Cardiac septum (tissue), 1 donor: Measurements from ENCODE around the gene GRIN2C. TPM values are rescaled to one million over a fixed set of nuclear protein-coding genes. Genes with fewer than 3 reads are reported as not detected.
"Not testable (repeated sequence)": the region's sequence is repeated elsewhere in the genome, so short reads cannot be mapped to it uniquely, and the experiment has no call there.

Experiments
- DNase-seq: peaks from one replicate; pipeline ENCODE4 v3.0.0-alpha.2; 2020; ENCODE audit warnings: low spot score
- intact Hi-C: fragments of 100-400 bp; cut with DNase I; formaldehyde crosslinking; loops from one replicate; pipeline ENCODE4 v1.14.0; 2022
- total RNA-seq: library from RNA; stranded (reverse); fragmentation: NEBNext Ultra II Directional; extraction: Animal tissue kit (Norgen Biotek cat#: 25700); gene quantifications from one replicate; pipeline ENCODE4 v1.2.1, GENCODE V29; 2021
- donor health status: DM: no; HTN: no; CAD: no.

Gene GRIN2C
- total RNA-seq, 1 donor from 2014 or later = 0.70 TPM

DNA sequence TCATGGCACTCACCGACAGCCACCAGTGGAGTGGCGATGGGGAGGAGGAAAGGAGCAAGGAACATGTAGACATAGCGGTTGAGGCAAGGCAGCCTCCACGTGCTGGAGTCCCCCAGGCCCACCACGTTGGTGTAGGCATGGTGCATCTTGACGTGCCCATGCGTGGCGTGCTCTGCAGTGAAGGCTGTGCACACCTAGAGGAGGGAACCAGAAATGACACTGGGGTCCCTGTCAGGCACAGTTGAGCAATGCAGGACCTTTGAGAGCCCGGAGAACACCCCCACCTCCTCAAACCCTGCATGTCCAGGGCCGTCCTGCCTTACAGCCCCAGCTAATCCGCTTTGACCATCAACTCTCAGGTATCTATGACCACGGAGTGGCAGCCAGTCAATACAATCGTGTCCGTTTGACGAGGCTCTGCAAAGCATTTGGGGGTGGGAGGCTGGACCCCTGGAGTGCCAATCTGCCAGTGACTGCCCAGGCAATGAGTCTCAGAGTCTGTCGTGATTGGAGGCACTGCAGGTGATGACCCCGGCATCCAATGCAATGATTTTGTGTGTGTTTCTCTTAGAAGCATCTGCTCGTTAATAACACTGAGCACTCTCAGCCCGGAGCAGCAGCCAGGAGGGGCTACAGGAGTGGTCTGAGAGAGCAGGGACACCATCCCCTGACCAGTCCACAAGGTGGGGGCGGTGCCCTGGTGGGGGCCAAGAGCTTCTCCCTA is 23.0 kb upstream of the GRIN2C start:
- intact Hi-C loops = no loop called here
- DNase-seq = no peak

DNA sequence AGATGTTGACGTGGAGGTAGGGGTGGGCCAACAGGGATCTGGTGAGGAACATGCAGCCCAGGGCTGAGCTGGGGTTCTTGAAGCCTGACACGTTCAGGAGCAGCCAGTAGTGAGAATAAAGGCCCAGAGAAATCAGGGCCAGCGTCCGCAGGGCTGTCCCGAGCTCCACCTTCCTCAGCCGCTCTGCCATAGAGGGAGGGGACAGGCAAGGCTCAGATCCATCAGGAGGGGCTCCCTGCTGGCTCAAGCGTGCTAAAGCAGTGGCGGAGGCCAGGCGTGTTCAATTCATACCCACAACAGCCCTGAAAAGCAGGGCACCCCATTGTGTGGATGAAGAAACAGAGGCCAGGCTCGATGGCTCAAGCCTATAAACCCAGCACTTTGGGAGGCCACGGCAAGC is 21.4 kb upstream of the GRIN2C start:
- no peak for DNase-seq
- intact Hi-C loops = no loop called here

DNA sequence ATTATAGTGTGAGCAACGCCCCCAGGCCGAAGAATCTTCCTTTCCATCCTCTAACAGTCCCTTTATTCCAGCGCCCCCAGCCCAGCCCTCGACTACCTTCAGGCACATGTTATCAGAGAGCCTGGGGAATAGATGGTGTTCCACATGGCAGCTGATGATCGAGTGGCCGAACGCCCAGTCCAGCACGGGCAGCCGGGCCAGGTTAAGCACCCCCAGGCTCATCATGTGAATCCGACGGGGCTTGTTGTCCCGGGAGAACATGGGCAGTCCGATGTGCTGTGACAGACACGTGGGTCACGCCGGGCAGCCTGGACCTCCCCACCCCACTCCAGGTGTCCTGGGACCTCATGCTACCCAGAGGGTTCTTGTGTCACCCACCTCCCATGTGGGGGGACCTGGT is 19.6 kb upstream of the GRIN2C start:
- intact Hi-C loops = no loop called here

DNA sequence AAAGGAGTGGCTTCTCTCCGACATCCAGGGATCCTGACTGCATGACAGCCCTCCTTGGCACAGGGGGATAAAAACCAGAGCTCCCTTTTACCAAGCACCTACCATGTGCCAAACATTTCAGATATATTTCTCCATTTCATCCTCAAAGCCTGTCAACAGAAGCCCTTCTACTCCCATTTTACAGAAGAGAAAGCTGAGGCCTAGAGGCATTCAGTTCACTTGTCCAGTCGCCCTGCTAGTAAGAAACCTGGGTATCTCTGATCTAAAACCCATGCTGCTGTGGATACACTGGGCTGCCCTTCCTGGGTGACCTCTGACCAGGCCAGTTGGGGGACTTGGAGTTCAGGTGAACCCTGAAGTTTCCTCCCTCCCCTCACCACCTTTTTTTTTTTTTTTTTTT is 19.0 kb upstream of the GRIN2C start:
- intact Hi-C loops = no loop called here
- DNase-seq = no peak

More for the DNA sequence above, 19.6 kb upstream of the GRIN2C start:
- DNase-seq = no peak

DNA sequence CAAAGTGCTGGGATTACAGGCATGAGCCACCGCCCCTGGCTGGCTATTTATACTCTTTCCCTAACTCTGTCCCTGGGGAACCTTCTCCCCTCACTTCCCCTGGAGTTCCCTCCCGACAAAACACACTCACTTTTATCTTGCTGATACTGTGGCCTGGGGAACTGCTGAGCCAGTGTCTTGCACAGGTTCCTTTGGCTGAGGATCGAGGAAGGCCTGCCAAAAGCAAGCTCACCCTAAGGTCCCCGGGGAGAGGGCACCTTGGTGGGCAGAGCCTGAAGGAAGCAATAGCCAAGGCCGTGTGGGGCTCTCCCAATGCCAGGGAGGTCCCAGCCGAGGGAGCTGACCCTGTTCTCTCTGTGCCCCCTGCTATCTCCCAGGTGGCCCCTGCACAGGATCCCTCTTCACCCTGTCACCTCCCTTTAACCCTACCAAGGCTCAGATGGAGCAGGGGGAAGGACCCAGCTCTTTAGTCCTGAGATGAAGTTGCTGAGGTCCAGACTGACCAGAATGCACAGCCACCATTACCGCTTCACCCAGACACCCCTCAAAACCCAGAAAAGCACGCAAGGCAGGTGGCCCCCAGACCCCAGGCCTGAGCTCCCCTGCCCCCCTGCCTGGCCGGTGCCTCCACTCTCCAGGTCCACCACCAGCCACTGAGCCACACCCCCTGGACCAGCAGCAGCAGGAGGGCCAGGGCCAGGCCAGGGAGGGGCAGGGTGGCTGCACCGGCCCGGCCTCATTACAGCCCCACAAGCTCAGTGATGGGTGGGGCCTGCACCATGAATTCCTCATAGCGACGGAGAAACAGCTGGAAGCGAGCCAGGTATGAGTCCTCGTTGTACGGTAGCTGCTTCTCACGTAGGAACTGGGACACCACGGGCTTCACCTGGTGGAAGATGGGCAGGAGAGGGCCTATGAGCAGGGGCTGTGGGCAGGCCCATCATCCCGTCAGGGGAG is 18.2 kb upstream of the GRIN2C start:
- no peak for DNase-seq
- intact Hi-C loops = no loop called here

DNA sequence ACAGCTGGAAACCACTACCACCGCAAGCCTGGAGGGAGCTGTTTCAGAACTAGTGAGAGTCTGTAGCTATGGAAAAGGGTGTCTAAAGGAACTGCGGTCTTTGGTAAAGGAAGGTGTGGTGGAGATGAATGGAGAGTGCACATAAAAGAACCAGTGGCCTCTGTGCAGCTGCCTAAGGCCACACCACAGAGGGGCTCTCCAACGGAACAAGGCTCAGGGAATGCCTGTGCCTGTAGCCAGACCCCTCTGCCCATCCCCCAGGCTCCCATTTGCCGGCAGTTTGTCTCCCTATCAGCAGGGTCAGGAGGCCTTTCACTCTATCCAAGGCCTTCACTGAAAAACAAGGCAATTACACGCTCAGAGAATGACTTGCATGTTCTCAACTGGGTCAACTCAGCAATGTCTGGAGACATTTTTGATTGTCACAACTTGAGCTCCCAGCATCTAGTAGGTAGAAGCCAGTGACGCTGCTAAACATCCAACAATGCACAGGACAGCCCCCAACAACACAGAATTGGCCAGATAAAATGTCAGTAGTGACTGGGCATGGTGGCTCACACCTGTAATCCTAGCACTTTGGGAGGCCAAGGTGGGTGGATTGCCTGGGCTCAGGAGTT is 16.4 kb upstream of the GRIN2C start:
- no peak for DNase-seq
- intact Hi-C loops = no loop called here

DNA sequence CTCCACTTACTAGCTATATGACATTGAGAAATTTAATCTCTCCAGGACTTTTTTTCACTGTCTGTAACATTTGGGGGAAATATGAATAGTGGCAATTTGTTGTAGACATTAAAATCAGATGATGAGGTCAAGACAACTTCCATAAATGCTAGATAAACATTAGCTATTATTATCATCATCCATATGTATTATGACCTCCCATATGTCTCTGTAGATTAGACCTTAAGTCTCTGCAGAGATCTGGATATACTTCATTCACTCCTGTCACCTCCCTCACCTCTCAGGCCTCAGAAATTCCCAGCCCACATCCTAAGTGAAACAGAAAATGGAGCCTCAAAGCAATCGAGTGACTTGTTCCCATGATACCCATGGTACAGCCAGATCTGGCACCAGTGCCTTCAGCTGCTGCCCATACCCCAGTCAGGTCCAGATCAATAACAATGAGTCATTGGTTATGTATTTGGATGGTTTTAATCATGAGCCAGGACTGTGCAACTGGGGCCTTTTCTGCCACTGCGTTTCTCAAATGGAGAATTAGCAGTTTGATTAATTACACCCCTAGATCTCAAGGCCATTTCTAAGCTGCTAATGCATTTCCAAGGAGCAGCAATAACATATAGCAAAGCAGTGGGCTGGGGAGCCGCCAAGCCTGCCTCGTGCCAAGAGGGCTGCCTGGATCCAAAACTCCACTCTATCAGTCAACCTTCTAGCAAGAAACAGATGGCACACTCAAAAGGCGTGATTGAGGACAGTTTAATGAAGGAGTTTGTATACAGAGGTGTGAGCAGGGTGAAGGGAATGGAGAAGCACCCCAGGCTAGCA is 15.7 kb upstream of the GRIN2C start:
- intact Hi-C loops = no loop called here
- no peak for DNase-seq

DNA sequence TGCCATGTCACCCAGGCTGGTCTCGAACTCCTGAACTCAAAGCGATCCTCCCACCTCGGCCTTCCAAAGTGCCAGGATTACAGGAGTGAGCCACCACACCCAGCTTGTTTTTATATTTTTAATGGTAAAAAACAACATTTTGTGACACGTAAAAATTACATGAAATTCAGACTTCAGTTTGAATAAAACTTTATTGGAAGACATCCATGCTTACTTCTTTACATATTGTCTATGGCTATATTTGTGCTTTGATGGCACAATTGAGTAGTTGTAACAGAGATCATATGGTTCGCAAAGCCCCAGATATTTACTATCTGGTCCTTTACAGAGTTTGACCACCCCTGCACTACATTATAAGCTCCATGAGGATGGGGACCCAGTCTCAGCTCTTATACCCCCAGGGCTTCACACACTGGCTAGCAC is 14.9 kb upstream of the GRIN2C start:
- DNase-seq = no peak
- intact Hi-C loops = no loop called here

DNA sequence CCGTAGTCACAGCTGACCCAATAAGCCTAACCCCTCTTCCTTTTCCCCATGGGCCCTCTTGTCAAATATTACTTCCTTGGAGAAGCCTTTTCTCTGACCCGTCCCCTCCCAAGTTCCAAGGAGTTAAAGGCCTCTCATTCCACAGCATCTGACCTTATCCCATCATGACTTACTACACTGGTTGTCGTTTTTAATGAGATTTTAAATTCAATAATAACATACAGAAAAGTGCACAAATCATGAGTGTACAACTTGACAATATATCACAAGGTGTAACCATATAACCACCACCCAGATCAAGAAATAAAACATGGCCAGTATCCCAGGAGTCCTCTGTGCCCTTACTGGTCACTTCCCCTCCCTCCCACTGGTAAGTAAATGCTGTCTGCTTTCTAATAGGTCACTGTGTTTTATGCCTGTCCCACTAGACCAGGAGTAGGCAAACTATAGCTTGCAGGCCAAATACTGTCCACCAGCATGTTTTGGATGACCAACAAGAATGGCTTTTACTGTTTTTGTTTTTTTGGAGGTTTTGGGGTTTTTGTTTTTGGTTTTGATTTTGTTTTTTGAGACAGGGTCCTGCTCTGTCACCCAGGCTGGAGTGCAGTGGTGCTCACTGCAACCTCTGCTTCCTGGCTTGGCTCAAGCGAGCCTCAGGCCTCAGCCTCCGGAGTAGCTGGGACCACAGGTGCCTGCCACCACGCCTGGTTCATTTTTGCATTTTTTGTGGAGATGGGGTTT is 14.4 kb upstream of the GRIN2C start:
- DNase-seq = no peak
- intact Hi-C loops = no loop called here

DNA sequence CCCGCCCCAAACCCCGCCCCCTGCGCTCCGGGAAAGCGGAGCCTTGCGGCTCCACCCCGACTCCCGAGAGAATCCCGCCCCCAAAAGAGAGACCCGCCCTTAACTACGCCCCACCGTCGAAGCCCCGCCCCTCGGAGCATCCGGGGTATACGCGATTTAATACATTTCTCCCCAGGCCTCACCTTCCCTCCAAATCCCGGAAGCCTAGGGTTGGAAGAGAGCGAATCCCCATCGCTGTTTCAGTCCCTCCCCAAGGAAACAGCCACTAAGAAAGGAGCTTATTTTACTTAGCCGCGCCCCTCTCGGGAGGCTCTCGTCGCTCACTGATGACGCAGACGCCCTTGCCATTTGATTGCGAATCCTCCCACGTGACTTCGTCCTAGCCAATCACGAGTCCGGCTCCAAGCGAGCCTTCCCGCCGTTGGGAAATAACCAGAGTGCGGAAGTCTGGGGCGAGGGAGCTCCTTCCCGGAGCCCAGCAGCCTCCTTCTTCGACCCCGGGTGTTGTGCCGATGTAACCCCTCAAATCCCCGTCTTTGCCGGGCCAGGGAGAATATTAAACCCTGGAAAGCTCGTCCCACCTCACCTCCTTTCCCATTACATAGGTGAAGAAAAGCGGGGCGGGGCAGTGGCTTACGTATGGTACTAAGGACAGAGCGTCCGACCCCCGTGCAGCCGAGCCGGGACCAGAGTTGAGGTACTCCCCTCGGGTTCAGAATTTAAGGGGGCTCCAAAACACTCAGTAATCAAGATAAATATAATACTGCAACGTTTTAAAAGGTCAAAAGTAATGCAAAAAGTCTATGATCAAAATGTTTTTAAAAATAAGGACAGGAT is 13.6 kb upstream of the GRIN2C start:
- peak; percentile 100 for DNase-seq
- intact Hi-C loops = no loop called here

DNA sequence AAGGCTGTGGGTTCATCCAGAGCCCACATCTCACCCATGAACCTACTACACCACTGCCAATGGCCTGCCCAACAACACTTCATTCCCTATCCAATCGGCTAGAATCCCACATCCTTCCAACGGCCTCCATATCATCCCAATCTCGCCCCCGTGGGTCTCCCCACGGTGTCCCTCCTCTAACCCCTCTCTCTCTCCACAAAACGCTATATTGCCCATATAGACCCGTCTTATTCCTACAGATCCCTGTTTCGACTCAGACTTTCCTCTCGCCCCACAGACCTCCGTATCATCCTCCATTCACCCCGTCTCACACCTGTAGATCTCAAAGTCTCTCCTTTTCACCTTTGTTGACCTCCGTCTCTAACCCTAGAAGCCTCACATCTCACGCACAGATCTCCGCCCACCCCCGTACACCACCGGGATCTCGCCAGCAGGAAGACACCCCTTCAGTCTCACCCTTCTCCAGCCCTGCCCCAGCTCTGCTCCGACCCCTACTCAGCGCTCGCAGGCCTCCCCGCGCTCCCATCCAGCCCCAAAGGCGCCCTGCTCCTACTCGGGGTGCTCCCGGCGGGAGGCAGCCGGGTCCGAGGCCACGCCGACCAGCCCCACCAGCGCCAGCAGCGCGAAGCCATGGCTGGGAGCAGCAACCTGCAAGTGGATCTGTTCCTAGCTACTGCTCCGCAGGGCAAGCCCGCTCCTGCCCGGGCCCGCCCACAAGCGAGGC is 12.8 kb upstream of the GRIN2C start, which contains the start of gene FDXR:
Gene FDXR (minus strand): TSS at position 682 of the 724 bp plus-strand sequence. CDS start 50 bp downstream, at position 632.
- DNase-seq = no peak
- intact Hi-C loops = no loop called here

DNA sequence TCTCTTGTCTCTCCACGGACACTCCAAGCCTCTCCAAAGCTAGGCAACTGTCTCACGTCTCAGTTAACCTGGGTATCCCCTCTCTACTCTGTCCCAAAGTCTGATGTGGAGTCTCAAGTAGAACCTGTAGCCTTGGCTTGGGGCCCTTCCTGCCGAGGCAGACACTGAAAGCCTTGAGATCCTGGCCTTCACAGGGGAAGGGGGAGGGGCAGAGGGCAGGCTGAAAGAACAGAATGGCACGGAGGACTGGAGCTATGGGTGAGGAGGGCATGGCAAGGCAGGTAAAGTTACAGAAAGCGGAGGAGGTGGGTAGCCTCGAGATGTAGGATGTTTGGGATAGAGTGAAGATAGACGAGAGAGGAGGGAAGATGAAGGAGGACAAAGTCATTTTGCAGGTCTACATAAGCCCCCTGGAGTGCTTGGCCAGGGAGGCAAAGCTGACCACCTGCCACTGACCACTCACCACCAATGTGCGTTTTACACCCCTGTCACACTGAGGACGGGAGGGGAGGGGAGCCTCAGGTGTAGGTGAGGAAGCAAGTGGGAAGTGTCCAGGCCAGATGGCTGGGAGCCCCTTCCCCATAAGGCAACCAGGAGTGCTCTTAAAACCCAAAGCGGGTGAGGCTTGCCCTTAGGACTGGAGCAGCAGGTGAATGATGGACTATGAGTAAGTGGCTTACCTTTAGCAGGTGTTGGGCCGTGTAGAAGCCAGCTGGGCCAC is 11.8 kb upstream of the GRIN2C start:
- DNase-seq = no peak

DNA sequence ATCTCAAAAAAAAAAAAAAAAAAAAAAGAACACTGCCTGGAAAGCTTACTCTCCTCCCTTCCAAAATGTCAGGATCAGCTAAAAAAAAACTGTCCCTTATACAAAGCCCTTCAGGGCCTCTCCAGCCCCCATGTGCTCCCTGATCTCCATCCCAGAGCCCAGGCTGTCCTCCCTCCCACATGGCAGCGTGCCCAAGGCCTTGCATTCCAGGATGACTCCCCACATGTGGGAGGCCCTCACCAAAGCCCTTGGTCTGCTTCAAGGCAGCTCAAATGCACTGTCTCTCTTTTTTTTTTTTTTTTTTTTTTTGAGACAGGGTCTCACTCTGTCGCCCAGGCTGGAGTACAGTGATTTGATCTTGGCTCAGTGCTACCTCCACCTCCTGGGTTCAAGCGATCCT is 10.8 kb upstream of the GRIN2C start:
- DNase-seq = no peak
- intact Hi-C loops = no loop called here

More for the DNA sequence above, 11.8 kb upstream of the GRIN2C start:
- intact Hi-C loops = no loop called here

DNA sequence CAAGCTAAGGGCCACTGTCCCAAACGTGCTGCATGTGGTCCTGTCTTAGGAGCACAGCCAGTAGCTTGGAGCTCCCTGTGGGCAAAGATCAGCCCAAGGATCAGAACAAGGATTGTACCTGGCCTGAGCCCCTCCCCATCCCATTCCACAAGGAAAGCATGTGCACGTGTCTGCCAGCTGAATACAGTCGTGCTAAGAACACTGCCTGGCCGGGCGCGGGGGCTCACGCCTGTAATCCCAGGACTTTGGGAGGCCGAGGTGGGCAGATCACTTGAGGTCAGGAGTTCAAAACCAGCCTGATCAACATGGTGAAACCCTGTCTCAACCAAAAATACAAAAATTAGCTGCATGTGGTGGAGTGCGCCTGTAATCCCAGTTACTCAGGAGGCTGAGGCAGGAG is 10.3 kb upstream of the GRIN2C start:
- DNase-seq, intact Hi-C loops: not testable (repeated sequence)

DNA sequence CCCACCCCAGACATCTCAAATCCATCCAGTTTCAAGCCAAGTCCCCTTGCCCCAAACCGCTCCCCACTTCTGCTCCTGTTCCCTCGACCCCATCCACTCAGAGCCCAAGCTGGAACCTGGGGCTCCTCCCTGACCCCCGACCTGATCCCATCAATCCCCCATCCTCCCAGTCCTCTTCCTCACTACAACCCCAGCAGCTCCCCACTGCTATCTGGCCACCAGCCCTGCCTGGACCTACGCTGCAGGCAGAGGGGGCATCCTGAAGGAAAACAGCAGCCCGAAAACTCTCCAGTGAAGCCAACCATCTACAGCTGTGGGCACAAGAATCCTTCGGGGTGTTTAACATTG is 9.2 kb upstream of the GRIN2C start:
- intact Hi-C loops = no loop called here
- no peak for DNase-seq

DNA sequence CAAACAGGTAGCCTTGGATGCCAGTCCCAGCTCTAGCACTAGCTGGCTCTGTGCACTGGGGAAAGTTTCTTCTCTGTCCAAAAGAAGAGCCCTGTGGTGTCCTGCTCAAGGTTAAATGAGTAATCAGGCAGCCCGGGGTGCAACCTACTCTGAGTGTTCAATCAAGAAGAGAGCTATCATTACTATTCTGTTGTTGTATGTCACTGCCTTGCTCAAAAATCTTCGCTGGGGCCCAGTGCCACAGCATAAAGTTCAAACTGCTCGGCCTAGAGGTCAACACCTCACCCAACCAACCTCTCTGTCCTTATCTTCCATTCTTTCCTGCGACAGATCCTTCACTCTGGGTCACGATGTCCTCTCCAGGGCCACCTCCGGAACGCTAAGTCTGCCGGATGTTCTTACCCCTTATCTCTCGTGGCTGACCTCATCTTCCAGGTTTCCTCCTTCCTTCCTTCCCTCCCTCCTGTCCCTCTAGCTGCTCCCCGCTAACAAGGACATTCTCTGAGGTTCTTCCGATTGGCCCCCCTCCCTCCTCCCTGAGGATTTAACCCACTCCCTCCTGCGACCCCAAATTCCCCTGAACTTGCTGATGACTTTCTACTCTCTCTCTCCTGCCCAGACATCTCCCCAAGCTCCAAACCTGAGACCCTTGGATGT is 8.7 kb upstream of the GRIN2C start:
- intact Hi-C loops = no loop called here
- no peak for DNase-seq
